ENCODE measurements around the gene ITGAE. TPM values are rescaled to one million over a fixed set of nuclear protein-coding genes. Genes with fewer than 3 reads are reported as not detected.
A peak's percentile ranks its signal among the peaks of the same experiment; 100 is the strongest.

ITGAE gene
- total RNA-seq, 1 experiment from 2014 or later = 47.0 TPM

GRCh38 chr17:3821101-3821500 is 20.1 kb upstream of the ITGAE start:
- DNase-seq (ENCODE audit: low read depth) = no peak

GRCh38 chr17:3818786-3819185 is 17.8 kb upstream of the ITGAE start:
- DNase-seq (ENCODE audit: low read depth) = no peak

- DNase-seq (ENCODE audit: low read depth) = no peak
Observed at GRCh38 chr17:3817851-3818605, 17.0 kb upstream of the ITGAE start.

- no peak for DNase-seq (ENCODE audit: low read depth)
Observed at GRCh38 chr17:3815925-3816324, 14.9 kb upstream of the ITGAE start.

- no peak for DNase-seq (ENCODE audit: low read depth)
Observed at GRCh38 chr17:3815122-3815521, 14.1 kb upstream of the ITGAE start.

- DNase-seq (ENCODE audit: low read depth) = no peak
Observed at GRCh38 chr17:3814361-3814760, 13.4 kb upstream of the ITGAE start.

GRCh38 chr17:3813171-3813570 is 12.2 kb upstream of the ITGAE start:
- no peak for DNase-seq (ENCODE audit: low read depth)

GRCh38 chr17:3812771-3813170 is 11.8 kb upstream of the ITGAE start:
- no peak for DNase-seq (ENCODE audit: low read depth)

GRCh38 chr17:3812284-3812683 is 11.3 kb upstream of the ITGAE start:
- no peak for DNase-seq (ENCODE audit: low read depth)

GRCh38 chr17:3810019-3810418 is 9.0 kb upstream of the ITGAE start:
- DNase-seq (ENCODE audit: low read depth) = no peak

GRCh38 chr17:3809135-3809534 is 8.1 kb upstream of the ITGAE start:
- DNase-seq (ENCODE audit: low read depth) = no peak

- no peak for DNase-seq (ENCODE audit: low read depth)
Observed at GRCh38 chr17:3808701-3809100, 7.7 kb upstream of the ITGAE start.

- DNase-seq (ENCODE audit: low read depth) = no peak
Observed at GRCh38 chr17:3805581-3805980, 4.6 kb upstream of the ITGAE start.

GRCh38 chr17:3804503-3804931 is 3.5 kb upstream of the ITGAE start:
- peak; percentile 57 for DNase-seq (ENCODE audit: low read depth)

GRCh38 chr17:3803308-3803640 is 2.3 kb upstream of the ITGAE start:
- no peak for DNase-seq (ENCODE audit: low read depth)

- peak; percentile 89 for DNase-seq (ENCODE audit: low read depth)
Observed at GRCh38 chr17:3802461-3803307, 1.7 kb upstream of the ITGAE start.

- no peak for DNase-seq (ENCODE audit: low read depth)
Observed at GRCh38 chr17:3801792-3802191, 804 bp upstream of the ITGAE start.

- no peak for DNase-seq (ENCODE audit: low read depth)
Observed at GRCh38 chr17:3801347-3801746, 359 bp upstream of the ITGAE start.

GRCh38 chr17:3799181-3799945 is 1.6 kb downstream of the ITGAE start:
- DNase-seq (ENCODE audit: low read depth) = no peak

GRCh38 chr17:3798273-3799180 is 2.5 kb downstream of the ITGAE start:
- DNase-seq (ENCODE audit: low read depth) = no peak

GRCh38 chr17:3796822-3797170 is 4.2 kb downstream of the ITGAE start:
- DNase-seq (ENCODE audit: low read depth) = no peak

Data from Daoy (cell line).